Endothelial cell of umbilical vein (primary cell): ENCODE measurements around the gene CYP2A7.

Experiments used
- EZH2 ChIP-seq: IDR thresholded peaks from 2 replicates; pipeline ENCODE4 v1.6.1; 2012; ENCODE audit warnings: borderline replicate concordance, low read depth, mild to moderate bottlenecking, moderate library complexity, low read length, inconsistent platforms; ENCODE audit not compliant: severe bottlenecking
- JUN ChIP-seq: IDR thresholded peaks from 2 replicates; pipeline ENCODE4 v1.6.1; 2011; ENCODE audit warnings: borderline replicate concordance, low read depth; ENCODE audit not compliant: insufficient read length, insufficient read depth
- MYC ChIP-seq: IDR thresholded peaks from one replicate; pipeline ENCODE4 v1.6.1; 2011; ENCODE audit warnings: mild to moderate bottlenecking, low read depth, low read length
- POLR2AphosphoS5 ChIP-seq: IDR thresholded peaks from 2 replicates; pipeline ENCODE4 v1.6.1; 2012; ENCODE audit warnings: low read depth, mild to moderate bottlenecking, control low read depth, low read length, moderate library complexity; ENCODE audit not compliant: insufficient read depth
- TF ChIP-seq, protein P1 (sequence below), 2 donors: IDR thresholded peaks; 1 replicate in 1 of 2; 2 replicates in 1 of 2; pipeline ENCODE4 v1.5.1; 2011; ENCODE audit warnings: low read length in 2 of 2, mild to moderate bottlenecking in 2 of 2, moderate library complexity in 2 of 2, control low read depth in 1 of 2, inconsistent platforms in 1 of 2, low read depth in 1 of 2; ENCODE audit not compliant: insufficient read depth in 1 of 2; ENCODE audit errors: extremely low read depth in 1 of 2
- TF ChIP-seq, protein P2 (sequence below): IDR thresholded peaks from 2 replicates; pipeline ENCODE4 v1.6.1; 2011; ENCODE audit not compliant: insufficient read depth, insufficient read length

DNA sequence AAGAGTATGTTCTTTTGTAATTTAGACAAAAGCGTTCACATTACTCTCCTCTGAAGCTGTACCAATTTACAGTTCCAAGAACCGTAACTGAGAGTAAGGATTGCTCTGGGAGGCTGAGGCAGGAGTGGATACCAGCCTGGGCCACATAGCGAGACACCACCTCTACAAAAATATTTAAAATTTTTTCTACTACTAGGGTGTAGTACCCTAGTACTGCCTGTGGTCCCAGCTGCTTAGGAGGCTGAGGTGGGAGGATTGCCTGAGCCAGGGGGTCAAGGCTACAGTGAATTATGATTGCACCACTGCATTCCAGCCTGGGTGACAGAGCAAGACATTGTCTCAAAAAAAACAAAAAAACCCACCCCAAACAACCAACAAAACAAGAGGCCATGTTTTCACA is 19.7 kb downstream of the CYP2A7 start:
- TF ChIP-seq EZH2 = no peak
- TF ChIP-seq POLR2AphosphoS5 = no peak
- TF ChIP-seq, protein P1, sequence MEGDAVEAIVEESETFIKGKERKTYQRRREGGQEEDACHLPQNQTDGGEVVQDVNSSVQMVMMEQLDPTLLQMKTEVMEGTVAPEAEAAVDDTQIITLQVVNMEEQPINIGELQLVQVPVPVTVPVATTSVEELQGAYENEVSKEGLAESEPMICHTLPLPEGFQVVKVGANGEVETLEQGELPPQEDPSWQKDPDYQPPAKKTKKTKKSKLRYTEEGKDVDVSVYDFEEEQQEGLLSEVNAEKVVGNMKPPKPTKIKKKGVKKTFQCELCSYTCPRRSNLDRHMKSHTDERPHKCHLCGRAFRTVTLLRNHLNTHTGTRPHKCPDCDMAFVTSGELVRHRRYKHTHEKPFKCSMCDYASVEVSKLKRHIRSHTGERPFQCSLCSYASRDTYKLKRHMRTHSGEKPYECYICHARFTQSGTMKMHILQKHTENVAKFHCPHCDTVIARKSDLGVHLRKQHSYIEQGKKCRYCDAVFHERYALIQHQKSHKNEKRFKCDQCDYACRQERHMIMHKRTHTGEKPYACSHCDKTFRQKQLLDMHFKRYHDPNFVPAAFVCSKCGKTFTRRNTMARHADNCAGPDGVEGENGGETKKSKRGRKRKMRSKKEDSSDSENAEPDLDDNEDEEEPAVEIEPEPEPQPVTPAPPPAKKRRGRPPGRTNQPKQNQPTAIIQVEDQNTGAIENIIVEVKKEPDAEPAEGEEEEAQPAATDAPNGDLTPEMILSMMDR (IDR thresholded peaks at IDR 0.05; ENCODE audit: extremely low read depth in 1 of 2, insufficient read depth in 1 of 2, low read depth in 1 of 2, low read length in 2 of 2) = no peak
- no peak for TF ChIP-seq MYC
- TF ChIP-seq, protein P2, sequence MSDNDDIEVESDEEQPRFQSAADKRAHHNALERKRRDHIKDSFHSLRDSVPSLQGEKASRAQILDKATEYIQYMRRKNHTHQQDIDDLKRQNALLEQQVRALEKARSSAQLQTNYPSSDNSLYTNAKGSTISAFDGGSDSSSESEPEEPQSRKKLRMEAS = no peak
- TF ChIP-seq JUN = no peak
